ENCODE data around the gene PCDHGA12. TPM values are rescaled to one million over a fixed set of nuclear protein-coding genes. Genes with fewer than 3 reads are reported as not detected.
A peak's percentile ranks its signal among the peaks of the same experiment; 100 is the strongest.
"Not testable (repeated sequence)": the region's sequence is repeated elsewhere in the genome, so short reads cannot be mapped to it uniquely, and the experiment has no call there.

Gene PCDHGA12
- total and polyA plus RNA-seq, 2 experiments from 2014 or later: 0.66 to 0.70 TPM

GRCh38 chr5:141417494-141418172 lies 12.7 kb upstream of the PCDHGA12 start, which contains the start of gene PCDHGB7:
Gene PCDHGB7 (plus strand): TSS chr5:141417677. CDS start chr5:141417860, 183 bp downstream.
- not testable (repeated sequence) for H2AFZ ChIP-seq, H3K27me3 ChIP-seq
- WGBS (ENCODE audit: low lambda C conversion rate, missing lambda C conversion rate): 7% methylated on average over 45 of the region's 47 CpGs

GRCh38 chr5:141419074-141419880 lies 11.0 kb upstream of the PCDHGA12 start:
- no peaks in the 10 kb centered on the region for H4K20me1 ChIP-seq (ENCODE audit: insufficient read depth, poor library complexity, severe bottlenecking)
- no peaks in the 10 kb centered on the region for H3K4me1 ChIP-seq (ENCODE audit: insufficient read depth)
- TF ChIP-seq EZH2 (IDR thresholded peaks at IDR 0.05; ENCODE audit: borderline replicate concordance) (no peak), CTCF (IDR thresholded peaks at IDR 0.05; ENCODE audit: poor library complexity) (no peak), EZH2phosphoT487 (IDR thresholded peaks at IDR 0.05; ENCODE audit: low read depth, severe bottlenecking, unreplicated experiment) (no peak)
- H3K27ac ChIP-seq: no peak overlapping the region
- peaks cover 8% of the 10 kb centered on the region for H3K36me3 ChIP-seq (replicated peaks; ENCODE audit: insufficient read depth, low read depth)
- WGBS (ENCODE audit: low lambda C conversion rate, missing lambda C conversion rate): over 99% methylated on average over 72 of the region's 74 CpGs
- H3K4me3 ChIP-seq: no peak overlapping the region
- no peak overlapping the region for H3K4me2 ChIP-seq
- no peak for DNase-seq (ENCODE audit: low spot score)
- H3K79me2 ChIP-seq: peaks cover 10% of the 10 kb centered on the region
- H3K27me3 ChIP-seq: no peaks in the 10 kb centered on the region
- no peaks in the 10 kb centered on the region for H3K9me2 ChIP-seq (replicated peaks; ENCODE audit: insufficient read depth)
- peaks cover 63% of the 10 kb centered on the region for H3K9me3 ChIP-seq (ENCODE audit: low read depth)
- no peak overlapping the region for H2AFZ ChIP-seq

More at GRCh38 chr5:141417494-141418172, 12.7 kb upstream of the PCDHGA12 start, which contains the start of gene PCDHGB7:
- DNase-seq (ENCODE audit: low spot score): peak; percentile 83
- peaks cover 55% of the 10 kb centered on the region for H3K9me3 ChIP-seq (ENCODE audit: low read depth)
- not testable (repeated sequence) for H3K4me1 ChIP-seq (ENCODE audit: insufficient read depth); H4K20me1 ChIP-seq (ENCODE audit: insufficient read depth, poor library complexity, severe bottlenecking); H3K9me2 ChIP-seq (replicated peaks; ENCODE audit: insufficient read depth); H3K36me3 ChIP-seq (replicated peaks; ENCODE audit: insufficient read depth, low read depth); H3K79me2 ChIP-seq
- H3K4me3 ChIP-seq: peak within 1 kb of the TSS; percentile 22
- peak within 1 kb of the TSS; percentile 21 for H3K27ac ChIP-seq
- peak within 1 kb of the TSS; percentile 66 for H3K4me2 ChIP-seq
- peak; percentile 67 for TF ChIP-seq CTCF (IDR thresholded peaks at IDR 0.05; ENCODE audit: poor library complexity)

- H3K9me2 ChIP-seq (replicated peaks; ENCODE audit: insufficient read depth): no peaks in the 10 kb centered on the region
- H3K27me3 ChIP-seq: no peaks in the 10 kb centered on the region
- peak within 1 kb of the TSS; percentile 60 for H3K4me2 ChIP-seq
Measured at GRCh38 chr5:141420855-141421488, 9.3 kb upstream of the PCDHGA12 start, which contains the start of gene PCDHGA11. Gene PCDHGA11 (plus strand): TSS chr5:141421051. CDS start chr5:141421228, 177 bp downstream.

More at GRCh38 chr5:141420855-141421488, 9.3 kb upstream of the PCDHGA12 start, which contains the start of gene PCDHGA11:
- no peak within 1 kb of the TSS for H2AFZ ChIP-seq
- WGBS (ENCODE audit: low lambda C conversion rate, missing lambda C conversion rate): 51% methylated on average over 42 of the region's 42 CpGs
- peak within 1 kb of the TSS; percentile 29 for H3K4me3 ChIP-seq
- peaks cover 13% of the 10 kb centered on the region for H3K79me2 ChIP-seq
- no peaks in the 10 kb centered on the region for H3K4me1 ChIP-seq (ENCODE audit: insufficient read depth)
- no peak within 1 kb of the TSS for H3K27ac ChIP-seq
- no peaks in the 10 kb centered on the region for H4K20me1 ChIP-seq (ENCODE audit: insufficient read depth, poor library complexity, severe bottlenecking)
- H3K36me3 ChIP-seq (replicated peaks; ENCODE audit: insufficient read depth, low read depth): peaks cover 14% of the 10 kb centered on the region
- H3K9me3 ChIP-seq (ENCODE audit: low read depth): peaks cover 74% of the 10 kb centered on the region
- peak; percentile 52 for DNase-seq (ENCODE audit: low spot score)
- TF ChIP-seq CTCF (IDR thresholded peaks at IDR 0.05; ENCODE audit: poor library complexity) (peak; percentile 32), EZH2phosphoT487 (IDR thresholded peaks at IDR 0.05; ENCODE audit: low read depth, severe bottlenecking, unreplicated experiment) (no peak)
